AG10803 (cell line): ENCODE data around the gene TMEM239.
"Not testable (repeated sequence)": the region's sequence is repeated elsewhere in the genome, so short reads cannot be mapped to it uniquely, and the experiment has no call there.

ENCODE experiments used
- DNase-seq: peaks from one replicate; pipeline ENCODE4 v3.0.0; 2010; ENCODE audit warnings: low read depth
- H3K4me3 ChIP-seq: 2 replicates; pipeline ENCODE4 v1.5.1; 2011; ENCODE audit warnings: mild to moderate bottlenecking, low read length, control low read depth
- CTCF ChIP-seq: conservative IDR thresholded peaks from 2 replicates; pipeline ENCODE4 v1.5.1; 2011; ENCODE audit warnings: mild to moderate bottlenecking, low read length, control low read depth, inconsistent platforms

The TMEM239 gene

GRCh38 chr20:2816030-2816582 is at the start of gene TMEM239:
TMEM239 (plus strand) TSS chr20:2816364; CDS start chr20:2816555, 191 bp downstream.
- no peak within 1 kb of the TSS for H3K4me3 ChIP-seq
- no peak for TF ChIP-seq CTCF
- no peak for DNase-seq

GRCh38 chr20:2767768-2768631 is 48.2 kb upstream of the TMEM239 start:
- H3K4me3 ChIP-seq = no peak overlapping the region
- TF ChIP-seq CTCF = no peak
- DNase-seq = peak; percentile 71

- DNase-seq = no peak
- TF ChIP-seq CTCF = no peak
- H3K4me3 ChIP-seq = no peak overlapping the region
Measured at GRCh38 chr20:2768632-2769015, 47.5 kb upstream of the TMEM239 start.

- DNase-seq, H3K4me3 ChIP-seq: not testable (repeated sequence)
Measured at GRCh38 chr20:2770091-2770490, 46.1 kb upstream of the TMEM239 start.

GRCh38 chr20:2771631-2772080 is 44.5 kb upstream of the TMEM239 start:
- no peak for TF ChIP-seq CTCF
- no peak for DNase-seq
- no peak overlapping the region for H3K4me3 ChIP-seq

- DNase-seq = no peak
- no peak for TF ChIP-seq CTCF
- no peak overlapping the region for H3K4me3 ChIP-seq
Measured at GRCh38 chr20:2773812-2774211, 42.4 kb upstream of the TMEM239 start.

GRCh38 chr20:2775139-2775538 is 41.0 kb upstream of the TMEM239 start:
- no peak for DNase-seq
- TF ChIP-seq CTCF = no peak
- no peak overlapping the region for H3K4me3 ChIP-seq
